Measurements from ENCODE around the gene TTLL11.

The TTLL11 gene

GRCh38 chr9:122053064-122053463 lies 40.0 kb downstream of the TTLL11 start:
- no peak for DNase-seq (ENCODE audit: low read depth in 3 of 3)

- peak in 2 of 3 experiments; percentile 22 to 61 for DNase-seq (ENCODE audit: low read depth in 3 of 3)
These were observed 41.5 kb downstream of the TTLL11 start for GRCh38 chr9:122051351-122052321.

DNA sequence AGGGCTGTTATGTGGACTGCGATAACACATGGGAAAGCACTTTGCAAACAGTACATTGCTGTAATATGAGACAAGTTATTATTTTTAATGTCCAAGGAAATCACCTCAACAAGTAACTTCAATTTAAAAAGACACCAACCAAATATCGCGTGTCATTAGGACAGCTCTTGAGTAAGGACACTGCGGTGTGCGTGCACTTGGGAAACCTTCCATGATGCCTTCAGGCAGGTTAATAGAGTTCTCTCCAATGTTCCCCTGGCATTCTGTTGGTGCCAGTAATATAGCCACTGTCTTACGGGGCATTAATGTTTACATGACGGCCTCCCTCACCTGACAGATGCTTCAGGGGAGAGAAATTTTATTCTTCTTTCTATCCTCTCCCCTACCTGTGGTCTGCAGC lies 42.9 kb downstream of the TTLL11 start:
- DNase-seq (ENCODE audit: low read depth in 3 of 3), result no peak

DNA sequence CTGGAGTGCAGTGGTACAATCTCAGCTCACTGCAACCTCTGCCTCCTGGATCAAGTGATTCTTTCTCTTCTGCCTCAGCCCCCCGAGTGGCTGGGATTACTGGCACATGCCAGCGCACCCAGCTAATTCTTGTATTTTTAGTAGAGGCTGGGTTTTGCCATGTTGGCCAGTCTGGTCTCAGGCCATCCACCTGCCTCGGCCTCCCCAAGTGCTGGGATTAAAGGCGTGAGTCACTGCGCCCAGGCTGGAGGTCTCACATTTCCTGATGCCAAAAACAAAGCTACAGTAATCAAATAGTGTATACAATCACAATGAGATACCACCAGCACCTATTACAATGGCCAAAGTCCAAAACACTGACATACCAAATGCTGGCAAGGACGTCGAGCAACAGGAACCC lies 51.1 kb downstream of the TTLL11 start:
- DNase-seq (ENCODE audit: low read depth in 3 of 3), result no peak

DNA sequence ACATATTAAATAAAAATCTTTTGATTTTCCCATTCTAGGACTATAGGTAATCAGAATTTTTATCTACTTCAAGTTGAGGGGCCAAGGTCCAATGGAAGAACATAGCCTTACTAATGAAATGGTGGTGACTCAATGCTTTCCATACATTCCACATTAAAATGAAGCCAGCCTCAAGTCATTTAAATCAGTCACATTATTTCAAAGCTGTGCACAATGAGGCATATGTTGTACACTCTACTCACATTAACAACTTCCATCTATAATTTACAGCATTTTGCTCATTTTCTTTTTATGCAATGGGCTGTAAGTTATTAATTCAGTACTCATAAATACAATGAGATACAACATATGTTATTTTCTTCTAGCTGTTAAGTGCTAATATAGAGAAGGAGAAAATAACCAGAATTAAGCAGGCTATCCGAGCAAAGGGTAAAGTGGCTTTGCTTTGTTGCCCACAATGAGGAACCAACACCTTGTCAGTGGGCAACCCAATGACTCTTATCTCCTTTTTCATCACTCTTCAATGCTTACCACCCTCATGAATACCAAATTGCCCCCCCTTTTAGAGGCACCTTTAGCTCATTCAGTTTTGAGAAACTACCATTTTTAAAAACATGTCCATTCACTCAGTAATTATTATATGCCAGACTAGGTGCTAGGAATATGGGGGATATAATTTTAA lies 52.4 kb downstream of the TTLL11 start:
- no peak for DNase-seq (ENCODE audit: low read depth in 3 of 3)

DNA sequence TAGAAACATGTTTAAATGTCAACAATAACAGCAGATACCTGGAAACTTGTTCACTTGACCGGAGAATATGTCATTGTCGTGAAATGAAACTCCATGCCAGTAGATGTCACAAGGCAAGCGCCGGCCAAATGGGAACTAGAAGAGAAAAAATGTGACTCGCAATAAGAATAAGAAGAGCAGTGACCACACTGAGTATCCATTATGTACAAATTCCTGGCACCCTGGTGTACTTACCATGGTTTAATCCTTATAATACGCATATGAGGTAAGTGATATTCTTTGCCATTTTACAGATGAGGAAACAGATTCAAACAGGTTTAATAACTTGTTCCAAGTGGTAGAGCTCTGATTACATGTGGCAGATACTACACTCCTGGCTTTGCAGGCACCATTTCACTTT lies 53.9 kb downstream of the TTLL11 start:
- DNase-seq (ENCODE audit: low read depth in 3 of 3), result no peak

DNA sequence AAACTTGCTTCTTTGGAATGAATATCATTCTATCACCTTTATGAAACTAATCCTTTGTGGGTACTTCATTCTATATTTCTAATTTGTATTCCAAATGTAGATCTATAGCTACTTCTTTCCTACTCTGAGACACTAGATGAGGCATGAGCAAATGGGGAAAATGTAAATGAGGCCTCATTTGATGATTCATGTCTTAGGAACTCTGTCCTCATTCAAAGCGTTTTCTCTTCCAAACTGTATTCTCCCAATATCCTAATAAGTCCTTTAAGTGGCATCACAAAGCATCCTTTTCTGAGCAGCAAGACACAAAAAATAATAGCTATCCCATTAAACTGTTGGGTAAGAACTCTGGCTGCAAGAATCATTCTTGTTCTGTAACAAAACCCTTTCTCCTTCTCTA lies 56.1 kb downstream of the TTLL11 start:
- no peak for DNase-seq (ENCODE audit: low read depth in 3 of 3)

DNA sequence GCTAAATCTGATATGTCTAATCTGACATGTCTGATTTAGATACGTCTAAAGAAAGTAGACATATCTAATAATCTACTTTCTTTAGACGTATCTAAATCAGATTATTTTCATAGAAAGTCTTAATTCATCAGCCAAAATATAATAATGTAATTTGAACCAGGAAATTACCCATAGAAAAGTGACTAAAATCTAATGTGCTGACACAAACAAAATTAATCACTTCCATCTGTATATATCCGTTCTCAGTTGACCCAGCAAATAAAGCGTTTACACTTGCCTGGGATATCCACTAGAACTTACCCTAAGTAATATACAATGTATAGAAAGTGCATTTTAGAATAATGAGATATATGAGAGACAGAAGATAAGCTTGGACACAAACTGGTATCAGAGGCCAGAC lies 56.7 kb downstream of the TTLL11 start:
- DNase-seq (ENCODE audit: low read depth in 3 of 3), result no peak

DNA sequence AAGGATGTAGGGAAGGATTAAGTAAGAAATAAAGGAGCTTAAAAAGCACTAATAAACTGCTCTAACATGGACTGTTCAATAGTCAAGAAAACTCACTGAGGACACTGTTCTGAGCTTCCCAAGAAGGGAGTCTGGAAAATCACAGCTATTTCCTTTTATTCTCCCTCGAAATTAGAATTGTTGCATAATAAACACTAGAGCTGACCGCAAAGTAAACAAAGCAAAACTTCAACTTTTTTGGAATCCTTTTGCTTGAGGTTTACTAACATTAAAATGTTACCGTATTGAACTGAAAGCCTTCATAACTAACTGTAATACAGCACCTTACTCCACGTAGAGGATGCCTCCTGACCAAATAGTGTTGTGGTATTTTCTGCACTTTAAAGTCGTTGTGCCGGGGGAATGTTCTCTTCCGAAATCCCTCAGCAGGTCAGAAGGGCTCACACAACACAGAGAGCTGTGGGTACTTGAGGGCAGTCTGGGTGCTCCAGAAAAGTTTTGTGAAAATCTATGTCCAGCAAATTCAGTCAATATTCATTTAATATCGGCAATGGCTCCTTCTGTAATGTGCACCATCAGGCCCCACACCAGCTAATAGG lies 59.2 kb downstream of the TTLL11 start:
- DNase-seq (ENCODE audit: low read depth in 3 of 3), result no peak

DNA sequence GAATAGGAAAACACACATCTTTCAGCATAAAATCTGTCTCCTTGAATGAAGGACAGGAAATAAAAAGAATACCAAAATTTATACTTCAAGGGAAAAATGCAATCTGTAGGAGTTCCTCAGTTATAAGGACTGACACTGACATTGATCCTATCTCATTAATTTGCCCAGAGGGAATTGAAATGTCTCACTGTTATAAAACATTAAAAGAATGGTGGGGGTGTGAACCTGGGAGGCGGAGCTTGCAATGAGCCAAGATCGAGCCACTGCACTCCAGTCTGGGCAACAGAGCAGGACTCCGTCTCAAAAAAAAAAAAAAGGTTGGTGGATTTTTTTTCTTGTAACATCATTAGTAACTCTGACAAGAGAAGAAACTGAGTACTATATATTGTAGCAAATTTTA lies 60.8 kb downstream of the TTLL11 start:
- no peak for DNase-seq (ENCODE audit: low read depth in 3 of 3)

DNA sequence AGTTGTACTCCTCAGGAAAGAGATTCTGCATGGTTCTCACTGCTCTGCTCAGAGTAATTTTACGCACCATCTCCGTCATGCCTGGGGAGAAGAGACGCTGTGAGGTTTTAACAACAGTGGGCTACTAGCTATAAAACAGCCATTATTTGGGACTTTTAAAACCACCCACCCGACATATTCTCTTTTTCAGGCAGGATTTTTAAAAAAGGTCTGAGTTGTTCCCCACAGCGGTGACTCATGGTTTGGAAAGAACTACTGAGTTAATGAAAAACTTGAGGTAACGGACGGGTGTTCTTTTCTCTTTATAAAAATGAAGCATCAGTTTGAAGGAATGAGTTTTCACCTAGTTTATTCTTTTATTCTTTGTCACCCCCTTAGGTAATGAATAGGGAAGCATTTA lies 61.3 kb downstream of the TTLL11 start:
- no peak for DNase-seq (ENCODE audit: low read depth in 3 of 3)

DNA sequence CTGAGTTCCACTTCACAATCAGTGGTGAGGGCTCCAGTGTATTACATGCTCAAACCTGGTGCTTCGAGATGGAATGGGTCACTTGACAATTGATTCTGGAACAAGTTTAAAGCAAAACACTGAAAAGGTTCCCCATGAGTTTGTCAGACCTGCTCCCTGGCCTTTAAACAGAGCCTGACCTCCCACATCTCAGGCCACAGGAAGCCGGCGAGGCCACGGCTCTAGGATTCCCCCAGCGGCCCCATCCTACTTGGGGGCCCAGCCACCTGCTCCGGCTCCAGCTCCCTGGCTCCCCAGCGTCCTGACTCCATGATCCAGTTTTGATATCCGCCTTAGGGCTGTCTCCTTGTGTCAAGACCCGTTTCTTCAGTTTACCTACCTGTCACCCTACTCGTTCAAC lies 62.0 kb downstream of the TTLL11 start:
- no peak for DNase-seq (ENCODE audit: low read depth in 3 of 3)

- DNase-seq (ENCODE audit: low read depth in 3 of 3), result no peak
These were observed 62.8 kb downstream of the TTLL11 start for GRCh38 chr9:122030357-122030756.

DNA sequence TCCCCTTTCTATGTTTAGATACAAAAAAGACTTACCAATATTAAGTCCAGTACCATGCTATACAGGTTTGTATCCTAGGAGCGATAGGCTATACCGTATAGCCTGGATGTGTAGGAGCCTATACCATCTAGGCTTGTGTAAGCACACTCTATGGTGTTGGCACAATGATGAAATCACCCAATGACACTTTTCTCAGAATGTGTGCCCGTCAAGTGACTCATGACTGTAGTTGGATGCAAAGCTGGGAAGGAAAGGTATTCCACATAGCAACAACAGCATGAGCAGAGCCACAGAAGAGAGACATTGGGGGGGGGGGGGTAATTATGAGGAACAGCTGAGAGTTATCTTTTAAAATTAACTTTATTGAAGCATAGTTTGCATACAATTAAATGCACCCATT lies 63.2 kb downstream of the TTLL11 start:
- no peak for DNase-seq (ENCODE audit: low read depth in 3 of 3)

DNA sequence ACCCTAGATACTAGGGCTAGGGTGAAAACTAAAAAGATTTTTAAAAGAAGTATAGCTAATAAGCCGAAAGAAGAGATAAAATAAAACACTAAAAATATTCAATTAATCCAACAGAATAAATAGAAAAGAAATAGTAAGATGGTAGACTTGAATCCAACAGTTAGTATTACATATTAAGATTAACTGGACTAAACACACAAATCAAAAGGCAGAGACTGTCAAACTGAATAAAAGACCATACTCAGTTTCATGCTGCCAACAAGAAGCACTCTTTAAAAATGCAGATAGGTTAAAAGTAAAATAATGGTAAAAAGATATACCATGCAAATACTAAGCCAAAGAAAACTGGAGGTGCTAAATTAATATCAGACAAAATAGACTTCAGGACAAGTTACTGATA lies 65.0 kb downstream of the TTLL11 start:
- DNase-seq (ENCODE audit: low read depth in 3 of 3), result no peak

DNA sequence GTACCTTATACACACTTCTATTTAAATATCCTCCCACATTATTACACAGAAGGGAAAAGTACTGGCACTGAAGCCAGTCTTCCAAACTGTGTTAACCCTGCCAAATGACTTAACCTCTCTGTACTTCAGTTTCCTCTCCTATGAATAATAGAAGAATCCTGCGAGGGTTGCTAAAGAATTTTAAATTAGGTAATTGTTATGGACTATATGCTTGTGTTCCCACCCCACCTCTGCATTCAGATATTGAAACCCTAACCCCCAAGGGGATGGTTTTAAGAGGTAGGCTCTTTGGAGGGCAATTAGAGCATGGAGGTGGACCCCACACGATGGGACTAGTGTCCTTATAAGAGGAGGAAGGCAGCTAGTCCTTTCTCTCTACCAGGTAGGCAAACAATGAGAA lies 72.7 kb downstream of the TTLL11 start:
- no peak for DNase-seq (ENCODE audit: low read depth in 3 of 3)

- DNase-seq (ENCODE audit: low read depth in 3 of 3), result no peak
These were observed 76.4 kb downstream of the TTLL11 start for GRCh38 chr9:122016744-122017143.

DNA sequence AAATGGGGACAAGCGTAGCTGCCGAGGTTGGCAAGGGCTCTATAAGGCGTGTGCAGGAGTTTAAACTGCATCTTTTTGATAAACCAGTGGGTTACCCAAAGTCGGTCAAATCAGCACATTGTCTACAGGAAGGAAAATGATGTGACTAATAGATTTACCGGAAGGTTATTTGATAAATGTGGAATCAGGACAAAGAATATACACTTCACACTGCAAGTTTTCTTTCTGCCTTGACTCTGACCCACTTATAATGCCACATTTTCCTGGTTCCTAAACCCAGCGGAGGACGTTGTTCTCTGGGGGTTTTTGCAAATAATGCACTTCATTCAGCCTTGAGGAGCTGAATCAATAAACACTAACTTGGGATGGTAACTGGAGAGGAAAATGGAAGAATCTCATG lies 76.8 kb downstream of the TTLL11 start:
- DNase-seq (ENCODE audit: low read depth in 3 of 3), result no peak

DNA sequence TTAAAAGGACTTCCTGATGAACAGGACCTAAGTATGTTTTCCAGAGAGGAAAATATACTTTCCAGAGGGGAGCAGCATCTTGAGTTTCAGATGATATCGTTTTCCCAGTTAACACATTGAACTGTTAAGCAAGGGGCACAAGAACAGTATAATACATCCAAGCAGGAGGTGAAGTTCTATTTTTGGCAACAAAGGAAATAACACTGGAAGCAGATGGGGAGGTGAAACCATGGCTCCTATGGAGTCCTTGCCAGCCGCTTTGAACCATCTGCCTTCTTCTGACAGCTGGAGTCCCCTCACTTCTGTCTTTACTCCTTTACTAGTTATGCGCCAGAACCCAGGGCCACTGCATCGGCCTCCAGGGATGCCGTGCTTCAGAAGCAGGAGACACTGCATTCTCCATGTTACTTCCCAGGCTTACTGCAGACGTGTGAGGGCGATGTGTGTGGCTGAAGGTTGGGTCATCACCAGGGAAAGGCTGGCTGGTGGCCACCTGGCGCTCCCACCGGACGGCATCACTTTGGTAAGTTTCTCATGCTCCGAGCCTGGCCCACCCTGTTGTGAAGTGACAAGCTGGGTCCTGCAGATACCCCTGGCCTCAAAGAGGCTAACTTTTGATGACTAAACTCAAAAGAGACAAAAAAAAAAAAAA lies 77.8 kb downstream of the TTLL11 start:
- DNase-seq (ENCODE audit: low read depth in 3 of 3), result no peak

- no peak for DNase-seq (ENCODE audit: low read depth in 3 of 3)
These were observed 81.2 kb downstream of the TTLL11 start for GRCh38 chr9:122011818-122012498.

- no peak for DNase-seq (ENCODE audit: low read depth in 3 of 3)
These were observed 84.5 kb downstream of the TTLL11 start for GRCh38 chr9:122008559-122008958.

DNA sequence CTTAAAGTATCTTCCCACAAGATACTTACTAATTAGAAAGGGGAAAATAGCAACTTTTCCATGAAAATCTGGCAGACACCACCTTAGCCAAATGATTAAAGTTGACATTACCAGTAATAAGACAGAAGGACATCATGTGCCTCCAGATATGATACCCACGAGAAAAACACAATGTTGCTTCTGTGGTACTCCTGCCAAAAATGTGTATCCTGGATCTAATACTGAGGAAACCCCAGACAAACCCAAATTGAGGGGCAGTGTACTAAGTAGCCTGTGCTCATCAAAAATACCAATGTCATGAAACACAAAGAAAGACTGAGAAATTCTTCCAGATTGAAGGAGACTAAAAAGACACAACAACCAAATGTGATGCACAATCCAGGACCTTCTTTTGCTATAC lies 85.3 kb downstream of the TTLL11 start:
- DNase-seq (ENCODE audit: low read depth in 3 of 3), result no peak
